H1 (cell line): ENCODE data around the gene CFLAR. TPM values are rescaled to one million over a fixed set of nuclear protein-coding genes. Genes with fewer than 3 reads are reported as not detected.

ENCODE experiments used
- CTCF ChIA-PET: fragments of 300-600 bp; sonication (Branson Sonifier 250); formaldehyde crosslinking; loops from one replicate; lab custom pipeline; 2021; ENCODE audit not compliant: partially characterized antibody; lab: Charles Lee
- POLR2A ChIA-PET: fragments of 300-600 bp; sonication (Branson Sonifier 250); formaldehyde crosslinking; loops from one replicate; lab custom pipeline; 2021; ENCODE audit warnings: inconsistent platforms; ENCODE audit not compliant: partially characterized antibody; lab: Charles Lee
- DNase-seq, 2 experiments: peaks; one replicate each; pipeline versions ENCODE4 v3.0.0 to v3.0.0-alpha.2; 2010 to 2022; ENCODE audit warnings: low spot score in 2 of 2, low read depth in 1 of 2, mixed read lengths in 1 of 2
- FAIRE-seq: peaks from 2 replicates; lab custom pipeline; 2011; peaks lifted over from hg19 to GRCh38; lab: Jason Lieb, UNC
- H2AFZ ChIP-seq: 2 replicates; pipeline ENCODE4 v1.8.1; 2012; ENCODE audit warnings: low read length, inconsistent platforms
- H2AK5ac ChIP-seq: 2 replicates; pipeline ENCODE4 v1.6.1; 2013; ENCODE audit warnings: low read depth, low read length
- H2BK120ac ChIP-seq: replicated peaks from 2 replicates; pipeline ENCODE3; 2013; ENCODE audit warnings: low read depth, low read length, inconsistent platforms
- H2BK12ac ChIP-seq: 2 replicates; pipeline ENCODE4 v1.6.1; 2013; ENCODE audit warnings: low read depth, low read length
- H2BK15ac ChIP-seq: 2 replicates; pipeline ENCODE4 v1.6.1; 2013; ENCODE audit warnings: low read length
- H2BK20ac ChIP-seq: 2 replicates; pipeline ENCODE4 v1.6.1; 2013; ENCODE audit warnings: low read length
- H2BK5ac ChIP-seq: 2 replicates; pipeline ENCODE4 v1.6.1; 2013; ENCODE audit warnings: low read depth, low read length
- H3K14ac ChIP-seq: 2 replicates; pipeline ENCODE4 v1.6.1; 2013; ENCODE audit warnings: inconsistent platforms; ENCODE audit not compliant: insufficient read length
- H3K18ac ChIP-seq: 2 replicates; pipeline ENCODE4 v1.6.1; 2013; ENCODE audit warnings: low read length; ENCODE audit errors: extremely low read depth
- H3K23ac ChIP-seq: 2 replicates; pipeline ENCODE4 v1.6.1; 2013; ENCODE audit warnings: inconsistent platforms; ENCODE audit not compliant: insufficient read length
- H3K23me2 ChIP-seq: 2 replicates; pipeline ENCODE4 v1.6.1; 2013; ENCODE audit warnings: low read depth, low read length
- H3K27ac ChIP-seq: 2 replicates; pipeline ENCODE4 v1.6.1; 2011; ENCODE audit warnings: low read depth, low read length, inconsistent platforms
- H3K27me3 ChIP-seq, 4 experiments: replicated peaks in 1 of 4; 1 replicate in 1 of 4; 2 replicates in 3 of 4; pipeline versions ENCODE4 v1.6.1 to v1.8.1; 2011 to 2013; ENCODE audit warnings: low read length in 3 of 4, mild to moderate bottlenecking in 3 of 4, inconsistent platforms in 2 of 4, mixed read lengths in 2 of 4, moderate library complexity in 1 of 4; ENCODE audit not compliant: control insufficient read depth in 3 of 4, insufficient read depth in 3 of 4; ENCODE audit errors: extremely low read depth in 1 of 4
- H3K36me3 ChIP-seq, 4 experiments: 2 replicates each; pipeline versions ENCODE4 v1.6.1 to v1.8.1; 2011 to 2013; ENCODE audit warnings: mild to moderate bottlenecking in 4 of 4, low read length in 3 of 4, moderate library complexity in 2 of 4, control low read depth in 1 of 4, inconsistent platforms in 1 of 4; ENCODE audit not compliant: insufficient read depth in 4 of 4, control insufficient read depth in 2 of 4
- H3K4ac ChIP-seq: replicated peaks from 2 replicates; pipeline ENCODE3; 2013; ENCODE audit warnings: low read length, low read depth, mixed read lengths, inconsistent platforms; ENCODE audit not compliant: insufficient read length
- H3K4me1 ChIP-seq, 4 experiments: replicated peaks in 1 of 4; 1 replicate in 1 of 4; 2 replicates in 3 of 4; pipeline versions ENCODE4 v1.6.1 to v1.8.1; 2011 to 2013; ENCODE audit warnings: low read length in 3 of 4, inconsistent platforms in 2 of 4, mixed read lengths in 1 of 4; ENCODE audit not compliant: insufficient read depth in 4 of 4, control insufficient read depth in 3 of 4
- H3K4me2 ChIP-seq, 2 experiments: 2 replicates each; pipeline versions ENCODE4 v1.6.1 to v1.8.1; 2011 to 2013; ENCODE audit warnings: low read depth in 2 of 2, low read length in 2 of 2, control low read depth in 1 of 2, inconsistent platforms in 1 of 2, mild to moderate bottlenecking in 1 of 2; ENCODE audit not compliant: insufficient read depth in 1 of 2
- H3K4me3 ChIP-seq, 4 experiments: fragments of 200-600, 300-600 bp in 1 of 4; sonication (generic), shearing (Covaris generic), sonication (Bioruptor Twin) in 1 of 4; 2 replicates each; pipeline versions ENCODE4 v1.5.1 to v1.8.1; 2011 to 2016; ENCODE audit warnings: low read length in 4 of 4, low read depth in 3 of 4, control low read depth in 2 of 4, inconsistent platforms in 2 of 4, mild to moderate bottlenecking in 2 of 4, mixed read lengths in 1 of 4, moderate library complexity in 1 of 4; ENCODE audit not compliant: insufficient read depth in 2 of 4; ENCODE audit errors: extremely low read depth in 1 of 4
- H3K56ac ChIP-seq: replicated peaks from 2 replicates; pipeline ENCODE3; 2013; ENCODE audit warnings: low read depth, mild to moderate bottlenecking, mixed read lengths, low read length, inconsistent platforms; ENCODE audit not compliant: insufficient read length
- H3K79me1 ChIP-seq: 2 replicates; pipeline ENCODE4 v1.6.1; 2013; ENCODE audit warnings: low read depth, low read length, control low read depth
- H3K79me2 ChIP-seq, 2 experiments: 2 replicates each; pipeline versions ENCODE4 v1.6.1 to v1.8.1; 2012 to 2013; ENCODE audit warnings: low read length in 2 of 2, mild to moderate bottlenecking in 2 of 2, inconsistent platforms in 1 of 2; ENCODE audit not compliant: insufficient read depth in 2 of 2, control insufficient read depth in 1 of 2
- H3K9ac ChIP-seq, 4 experiments: replicated peaks in 1 of 4; 1 replicate in 1 of 4; 2 replicates in 3 of 4; pipeline versions ENCODE4 v1.6.1 to v1.8.1; 2011 to 2013; ENCODE audit warnings: low read depth in 3 of 4, low read length in 3 of 4, control low read depth in 2 of 4, mild to moderate bottlenecking in 2 of 4, moderate library complexity in 2 of 4, inconsistent platforms in 1 of 4; ENCODE audit errors: extremely low read depth in 1 of 4
- H3K9me3 ChIP-seq, 2 experiments: 2 replicates each; pipeline versions ENCODE4 v1.6.1 to v1.8.1; 2012 to 2013; ENCODE audit warnings: mild to moderate bottlenecking in 2 of 2, moderate library complexity in 2 of 2, control low read depth in 1 of 2, inconsistent platforms in 1 of 2, low read depth in 1 of 2, low read length in 1 of 2, mixed read lengths in 1 of 2; ENCODE audit not compliant: insufficient read depth in 2 of 2
- H4K20me1 ChIP-seq, 2 experiments: replicated peaks in 1 of 2; 2 replicates each; pipeline versions ENCODE3 to v1.8.1; 2011 to 2013; ENCODE audit warnings: inconsistent platforms in 2 of 2, low read length in 2 of 2, mild to moderate bottlenecking in 1 of 2; ENCODE audit not compliant: insufficient read depth in 2 of 2, control insufficient read depth in 1 of 2
- H4K5ac ChIP-seq: 2 replicates; pipeline ENCODE4 v1.6.1; 2013; ENCODE audit warnings: low read length, low read depth, mixed read lengths, inconsistent platforms; ENCODE audit not compliant: insufficient read length
- H4K8ac ChIP-seq: 2 replicates; pipeline ENCODE4 v1.8.0; 2013; ENCODE audit warnings: mild to moderate bottlenecking, moderate library complexity, low read length, inconsistent platforms; ENCODE audit not compliant: insufficient read depth; ENCODE audit errors: extremely low read depth
- H4K91ac ChIP-seq: replicated peaks from 2 replicates; pipeline ENCODE3; 2013; ENCODE audit warnings: low read length, mixed read lengths, inconsistent platforms; ENCODE audit not compliant: insufficient read length
- BRCA1 ChIP-seq: IDR thresholded peaks from 2 replicates; pipeline ENCODE4 v1.6.1; 2012; ENCODE audit warnings: low read depth, low read length, improper control_type of control experiment
- CEBPB ChIP-seq: IDR thresholded peaks from 2 replicates; pipeline ENCODE4 v1.6.1; 2012; ENCODE audit warnings: low read depth, low read length
- CTBP2 ChIP-seq: IDR thresholded peaks from 2 replicates; pipeline ENCODE4 v1.7.0; 2011; ENCODE audit warnings: borderline replicate concordance, mild to moderate bottlenecking, moderate library complexity, mixed read lengths, low read length; ENCODE audit not compliant: insufficient read depth, insufficient read length
- EGR1 ChIP-seq: IDR thresholded peaks from 2 replicates; pipeline ENCODE4 v1.6.1; 2011; ENCODE audit warnings: low read depth, low read length, borderline replicate concordance
- MAFK ChIP-seq: IDR thresholded peaks from 2 replicates; pipeline ENCODE4 v1.6.1; 2012; ENCODE audit warnings: low read depth, mild to moderate bottlenecking, improper control_type of control experiment, low read length
- SIX5 ChIP-seq: IDR thresholded peaks from 2 replicates; pipeline ENCODE4 v1.6.1; 2011; ENCODE audit warnings: mild to moderate bottlenecking, low read depth, low read length
- SP4 ChIP-seq: IDR thresholded peaks from 2 replicates; pipeline ENCODE4 v1.6.1; 2012; ENCODE audit warnings: low read length, inconsistent platforms
- SRF ChIP-seq: IDR thresholded peaks from 2 replicates; pipeline ENCODE4 v1.6.1; 2011; ENCODE audit warnings: mild to moderate bottlenecking, low read depth, low read length, moderate library complexity
- USF2 ChIP-seq: IDR thresholded peaks from 2 replicates; pipeline ENCODE4 v1.6.1; 2011; ENCODE audit warnings: low read length, improper control_type of control experiment
- polyA plus RNA-seq, 7 experiments: library from polyadenylated mRNA; depleted of rRNA in 3 of 7; stranded (reverse) in 5 of 7; unstranded in 2 of 7; fragments of >200 nt in 5 of 7; fragments of 200-250 nt in 2 of 7; gene quantifications; 1 replicate in 5 of 7; 2 replicates in 1 of 7; 4 replicates in 1 of 7; pipeline versions ENCODE4 v1.2.1 to v1.2.3, GENCODE V29; 2011 to 2013; ENCODE audit warnings: missing spikeins in 2 of 7, mixed read lengths in 2 of 7
- total RNA-seq: library from RNA; stranded (reverse); fragmentation: NEBNext Ultra II Directional; extraction: Animal tissue kit (Norgen Biotek cat#: 25700); gene quantifications from 2 replicates; pipeline ENCODE4 v1.2.1, GENCODE V29; 2021

CFLAR gene
- total and polyA plus RNA-seq, 2 of the 8 experiments (the other 6 are each of a cell fraction or from before 2014, with no cell fraction given), result 1.1 to 3.9 TPM

GRCh38 chr2:201114846-201115245 lies 1.1 kb upstream of the CFLAR start:
- POLR2A ChIA-PET, result interaction anchor here (0.6 to 1.7 kb wide), 3 partner anchors 13 to 1009 kb away, joined by 3 to 5 read pairs (median 3); no protein-coding TSS in a partner anchor
- no peak overlapping the region for H3K9ac ChIP-seq
- H3K79me2 ChIP-seq, result no peaks in the 10 kb centered on the region
- H3K27me3 ChIP-seq, result no peaks in the 10 kb centered on the region
- no peak overlapping the region for H3K14ac ChIP-seq
- no peak overlapping the region for H4K8ac ChIP-seq
- FAIRE-seq, result no peak
- H2BK5ac ChIP-seq, result no peak overlapping the region
- no peaks in the 10 kb centered on the region for H3K36me3 ChIP-seq
- no peak overlapping the region for H2BK15ac ChIP-seq
- H3K4me1 ChIP-seq, result peaks cover 4 to 11% (median 7%) of the 10 kb centered on the region in 4 experiments
- H2BK12ac ChIP-seq, result no peak overlapping the region
- H3K27ac ChIP-seq, result no peak overlapping the region
- no peak overlapping the region for H2BK20ac ChIP-seq
- H2BK120ac ChIP-seq, result no peak overlapping the region
- no peak overlapping the region for H3K23ac ChIP-seq
- H3K23me2 ChIP-seq, result peaks cover 9% of the 10 kb centered on the region
- peaks cover 0 to 2% of the 10 kb centered on the region in 2 experiments for H4K20me1 ChIP-seq
- H4K91ac ChIP-seq, result no peak overlapping the region
- no peak overlapping the region for H2AFZ ChIP-seq
- H3K4me3 ChIP-seq, result no peak overlapping the region
- H3K4me2 ChIP-seq, result no peak overlapping the region
- H2AK5ac ChIP-seq, result no peak overlapping the region
- CTCF ChIA-PET, result interaction anchor here (1.0 to 1.9 kb wide), 4 partner anchors 8 to 153 kb away, joined by 3 to 6 read pairs (median 4); no protein-coding TSS in a partner anchor
- no peak overlapping the region for H3K56ac ChIP-seq
- H3K4ac ChIP-seq, result no peak overlapping the region
- no peaks in the 10 kb centered on the region for H3K79me1 ChIP-seq
- TF ChIP-seq CTBP2, result no peak
- no peak for TF ChIP-seq SRF
- no peak for TF ChIP-seq SP4
- no peak for TF ChIP-seq BRCA1
- TF ChIP-seq EGR1, result no peak
- no peak for TF ChIP-seq CEBPB
- no peak for TF ChIP-seq USF2
- TF ChIP-seq MAFK, result no peak
- no peak for TF ChIP-seq SIX5
- peaks cover 0 to 4% of the 10 kb centered on the region in 2 experiments; a peak in 1 of 4 replicates for H3K9me3 ChIP-seq
- H4K5ac ChIP-seq, result no peak overlapping the region
- DNase-seq, result no peak
- H3K18ac ChIP-seq, result no peak overlapping the region
